Measurements from ENCODE around the gene DOLK. TPM values are rescaled to one million over a fixed set of nuclear protein-coding genes. Genes with fewer than 3 reads are reported as not detected.

Gene DOLK
- total and polyA plus RNA-seq, 2 experiments from 2014 or later, result 30.2 to 45.0 TPM

GRCh38 chr9:128919402-128920089 lies 27.9 kb downstream of the DOLK start:
- WGBS (ENCODE audit: low lambda C conversion rate, missing lambda C conversion rate), result 77% methylated on average over 7 of the region's 14 CpGs
- no peak overlapping the region for H3K4me3 ChIP-seq
- TF ChIP-seq CTCF (IDR thresholded peaks at IDR 0.05; ENCODE audit: poor library complexity), result no peak
- TF ChIP-seq EZH2phosphoT487 (IDR thresholded peaks at IDR 0.05; ENCODE audit: low read depth, severe bottlenecking, unreplicated experiment), result no peak
- no peak for TF ChIP-seq EZH2 (IDR thresholded peaks at IDR 0.05; ENCODE audit: borderline replicate concordance)
- H3K79me2 ChIP-seq, result peaks cover 14% of the 10 kb centered on the region
- peak; percentile 46 for DNase-seq (ENCODE audit: low spot score)
- H3K27me3 ChIP-seq, result no peaks in the 10 kb centered on the region
- H3K9me2 ChIP-seq (replicated peaks; ENCODE audit: insufficient read depth), result no peaks in the 10 kb centered on the region
- no peak overlapping the region for H2AFZ ChIP-seq
- peaks cover 24% of the 10 kb centered on the region for H3K4me1 ChIP-seq (ENCODE audit: insufficient read depth)
- no peaks in the 10 kb centered on the region for H3K9me3 ChIP-seq (ENCODE audit: low read depth)
- no peak overlapping the region for H3K4me2 ChIP-seq
- H3K27ac ChIP-seq, result peak overlapping the region; percentile 43
- H4K20me1 ChIP-seq (ENCODE audit: insufficient read depth, poor library complexity, severe bottlenecking), result no peaks in the 10 kb centered on the region
- H3K36me3 ChIP-seq (replicated peaks; ENCODE audit: insufficient read depth, low read depth), result no peaks in the 10 kb centered on the region

GRCh38 chr9:128918921-128919320 lies 28.5 kb downstream of the DOLK start:
- no peak for DNase-seq (ENCODE audit: low spot score)
- H3K36me3 ChIP-seq (replicated peaks; ENCODE audit: insufficient read depth, low read depth), result no peaks in the 10 kb centered on the region
- no peaks in the 10 kb centered on the region for H3K9me3 ChIP-seq (ENCODE audit: low read depth)
- peaks cover 24% of the 10 kb centered on the region for H3K4me1 ChIP-seq (ENCODE audit: insufficient read depth)
- H3K79me2 ChIP-seq, result peaks cover 16% of the 10 kb centered on the region
- 71% methylated on average over 2 of the region's 2 CpGs for WGBS (ENCODE audit: low lambda C conversion rate, missing lambda C conversion rate)
- H4K20me1 ChIP-seq (ENCODE audit: insufficient read depth, poor library complexity, severe bottlenecking), result no peaks in the 10 kb centered on the region
- no peak overlapping the region for H3K27ac ChIP-seq
- no peaks in the 10 kb centered on the region for H3K9me2 ChIP-seq (replicated peaks; ENCODE audit: insufficient read depth)
- no peak for TF ChIP-seq EZH2 (IDR thresholded peaks at IDR 0.05; ENCODE audit: borderline replicate concordance)
- no peak overlapping the region for H3K4me3 ChIP-seq
- no peaks in the 10 kb centered on the region for H3K27me3 ChIP-seq
- H3K4me2 ChIP-seq, result no peak overlapping the region
- no peak overlapping the region for H2AFZ ChIP-seq

- peaks cover 21% of the 10 kb centered on the region for H3K79me2 ChIP-seq
- H3K27ac ChIP-seq, result peak overlapping the region; percentile 21
- H3K27me3 ChIP-seq, result no peaks in the 10 kb centered on the region
- H3K4me3 ChIP-seq, result no peak overlapping the region
- no peaks in the 10 kb centered on the region for H3K9me2 ChIP-seq (replicated peaks; ENCODE audit: insufficient read depth)
- no peak for DNase-seq (ENCODE audit: low spot score)
- H3K4me2 ChIP-seq, result no peak overlapping the region
- no peaks in the 10 kb centered on the region for H4K20me1 ChIP-seq (ENCODE audit: insufficient read depth, poor library complexity, severe bottlenecking)
- H3K4me1 ChIP-seq (ENCODE audit: insufficient read depth), result peaks cover 37% of the 10 kb centered on the region
- no peak for TF ChIP-seq CTCF (IDR thresholded peaks at IDR 0.05; ENCODE audit: poor library complexity)
- no peak for TF ChIP-seq EZH2 (IDR thresholded peaks at IDR 0.05; ENCODE audit: borderline replicate concordance)
- no peak for TF ChIP-seq EZH2phosphoT487 (IDR thresholded peaks at IDR 0.05; ENCODE audit: low read depth, severe bottlenecking, unreplicated experiment)
- no peaks in the 10 kb centered on the region for H3K36me3 ChIP-seq (replicated peaks; ENCODE audit: insufficient read depth, low read depth)
- no peak overlapping the region for H2AFZ ChIP-seq
- no peaks in the 10 kb centered on the region for H3K9me3 ChIP-seq (ENCODE audit: low read depth)
- 88% methylated on average over 26 of the region's 26 CpGs for whole genome bisulfite sequencing (ENCODE audit: low lambda C conversion rate, missing lambda C conversion rate)
These were observed 30.1 kb downstream of the DOLK start for GRCh38 chr9:128917151-128917849.

- peaks cover 26% of the 10 kb centered on the region for H3K79me2 ChIP-seq
These were observed 30.7 kb downstream of the DOLK start for GRCh38 chr9:128916745-128917144.

More at GRCh38 chr9:128916745-128917144, 30.7 kb downstream of the DOLK start:
- Histone ChIP-seq H3K9me2 (replicated peaks; ENCODE audit: insufficient read depth) (no peaks in the 10 kb centered on the region), H3K4me3 (no peak overlapping the region), H3K27ac (peak overlapping the region; percentile 21), H3K36me3 (replicated peaks; ENCODE audit: insufficient read depth, low read depth) (no peaks in the 10 kb centered on the region), H3K4me1 (ENCODE audit: insufficient read depth) (peaks cover 39% of the 10 kb centered on the region), H3K27me3 (no peaks in the 10 kb centered on the region), H3K4me2 (no peak overlapping the region), H3K9me3 (ENCODE audit: low read depth) (no peaks in the 10 kb centered on the region), H2AFZ (no peak overlapping the region), H4K20me1 (ENCODE audit: insufficient read depth, poor library complexity, severe bottlenecking) (no peaks in the 10 kb centered on the region)
- no peak for DNase-seq (ENCODE audit: low spot score)
- 97% methylated on average over 11 of the region's 11 CpGs for WGBS (ENCODE audit: low lambda C conversion rate, missing lambda C conversion rate)
- TF ChIP-seq CTCF (IDR thresholded peaks at IDR 0.05; ENCODE audit: poor library complexity) (no peak), EZH2 (IDR thresholded peaks at IDR 0.05; ENCODE audit: borderline replicate concordance) (no peak), EZH2phosphoT487 (IDR thresholded peaks at IDR 0.05; ENCODE audit: low read depth, severe bottlenecking, unreplicated experiment) (no peak)
